Left colon (tissue), 2 donors: Measurements from ENCODE around the gene XXYLT1. TPM values are rescaled to one million over a fixed set of nuclear protein-coding genes. Genes with fewer than 3 reads are reported as not detected.
"Not testable (repeated sequence)": the region's sequence is repeated elsewhere in the genome, so short reads cannot be mapped to it uniquely, and the experiment has no call there.

Experiments
- ATAC-seq: fragments of 200-7000 bp; cut with Tn5 transposase; one replicate; pipeline ENCODE4 v1.9.1; 2020; ENCODE audit warnings: mild to moderate bottlenecking, moderate library complexity
- DNase-seq, 2 donors: peaks; one replicate each; pipeline ENCODE4 v3.0.0-alpha.2; 2020
- intact Hi-C, 2 donors: fragments of 100-400 bp; cut with DNase I in 1 of 2; cut with micrococcal nuclease in 1 of 2; formaldehyde crosslinking; loops; one replicate each; pipeline versions ENCODE4 v1.11.2 to v1.14.0; 2022; cut with DNase I, micrococcal nuclease
- total RNA-seq, 2 donors: library from RNA; stranded (reverse); fragmentation: NEBNext Ultra II Directional; extraction: Animal tissue kit (Norgen Biotek cat#: 25700); gene quantifications; one replicate each; pipeline ENCODE4 v1.2.1, GENCODE V29; 2021
- donor health status: DM: no; HTN: no; CAD: no.
- donor health status: DM: yes; HTN: yes; CAD: no.

Gene XXYLT1
- total RNA-seq, 2 donors from 2014 or later = 8.0 to 13.5 TPM

GRCh38 chr3:195221015-195221853 lies 49.7 kb downstream of the XXYLT1 start:
- intact Hi-C loops = no loop called here
- peak in 1 of 2 donors; percentile 50 for DNase-seq
- no peak for ATAC-seq

- intact Hi-C loops = no loop called here
- DNase-seq (no peak), ATAC-seq (no peak)
These were observed 51.4 kb downstream of the XXYLT1 start for GRCh38 chr3:195219351-195220230.

GRCh38 chr3:195218331-195218730 lies 52.6 kb downstream of the XXYLT1 start:
- DNase-seq, ATAC-seq, intact Hi-C loops: not testable (repeated sequence)

- DNase-seq, ATAC-seq, intact Hi-C loops: not testable (repeated sequence)
These were observed 55.4 kb downstream of the XXYLT1 start for GRCh38 chr3:195215576-195215975.

- intact Hi-C loops = no loop called here
These were observed 56.6 kb downstream of the XXYLT1 start for GRCh38 chr3:195214381-195214780.

GRCh38 chr3:195213639-195214315 lies 57.2 kb downstream of the XXYLT1 start:
- ATAC-seq = no peak
- intact Hi-C loops = no loop called here
- DNase-seq = no peak

More at GRCh38 chr3:195214381-195214780, 56.6 kb downstream of the XXYLT1 start:
- DNase-seq (no peak), ATAC-seq (no peak)

- intact Hi-C loops = no loop called here
- DNase-seq = no peak
- no peak for ATAC-seq
These were observed 58.1 kb downstream of the XXYLT1 start for GRCh38 chr3:195212749-195213375.

GRCh38 chr3:195212033-195212748 lies 58.8 kb downstream of the XXYLT1 start:
- ATAC-seq (no peak), DNase-seq (no peak)
- intact Hi-C loops = no loop called here

GRCh38 chr3:195210266-195210973 lies 60.5 kb downstream of the XXYLT1 start:
- ATAC-seq (no peak), DNase-seq (no peak)
- intact Hi-C loops = no loop called here

GRCh38 chr3:195209847-195210265 lies 61.1 kb downstream of the XXYLT1 start:
- ATAC-seq (no peak), DNase-seq (peak in 1 of 2 donors; percentile 53)
- intact Hi-C loops = no loop called here

GRCh38 chr3:195209083-195209846 lies 61.7 kb downstream of the XXYLT1 start:
- DNase-seq = no peak
- intact Hi-C loops = no loop called here
- ATAC-seq = no peak

- ATAC-seq (no peak), DNase-seq (no peak)
- intact Hi-C loops = no loop called here
These were observed 62.3 kb downstream of the XXYLT1 start for GRCh38 chr3:195208631-195209030.

- no peak for DNase-seq
- no peak for ATAC-seq
- intact Hi-C loops = no loop called here
These were observed 62.8 kb downstream of the XXYLT1 start for GRCh38 chr3:195208183-195208582.

- DNase-seq (no peak), ATAC-seq (no peak)
- intact Hi-C loops = no loop called here
These were observed 63.2 kb downstream of the XXYLT1 start for GRCh38 chr3:195207731-195208130.

- ATAC-seq (no peak), DNase-seq (no peak)
- intact Hi-C loops = no loop called here
These were observed 63.9 kb downstream of the XXYLT1 start for GRCh38 chr3:195207056-195207455.

- intact Hi-C loops = no loop called here
- DNase-seq (no peak), ATAC-seq (no peak)
These were observed 66.4 kb downstream of the XXYLT1 start for GRCh38 chr3:195204360-195205163.
